Endometrial microvascular endothelial cells (primary cell): Measurements from ENCODE around the gene BAG3. TPM values are rescaled to one million over a fixed set of nuclear protein-coding genes. Genes with fewer than 3 reads are reported as not detected.
"Not testable (repeated sequence)": the region's sequence is repeated elsewhere in the genome, so short reads cannot be mapped to it uniquely, and the experiment has no call there.

Experiments used
- in situ Hi-C: cut with HindIII; loops from 2 replicates; pipeline ENCODE4 v1.10.0; 2017; ENCODE audit warnings: low sequenced_read_pairs, low pct_unique_long_range_greater_than_20kb; ENCODE audit errors: inconsistent ontology term
- total RNA-seq: library from RNA; depleted of rRNA; stranded (reverse); fragments of >200 nt; gene quantifications from one replicate; pipeline ENCODE4 v1.2.3, GENCODE V29; 2015; ENCODE audit errors: inconsistent ontology term

The BAG3 gene
- 63.4 TPM for total RNA-seq

DNA sequence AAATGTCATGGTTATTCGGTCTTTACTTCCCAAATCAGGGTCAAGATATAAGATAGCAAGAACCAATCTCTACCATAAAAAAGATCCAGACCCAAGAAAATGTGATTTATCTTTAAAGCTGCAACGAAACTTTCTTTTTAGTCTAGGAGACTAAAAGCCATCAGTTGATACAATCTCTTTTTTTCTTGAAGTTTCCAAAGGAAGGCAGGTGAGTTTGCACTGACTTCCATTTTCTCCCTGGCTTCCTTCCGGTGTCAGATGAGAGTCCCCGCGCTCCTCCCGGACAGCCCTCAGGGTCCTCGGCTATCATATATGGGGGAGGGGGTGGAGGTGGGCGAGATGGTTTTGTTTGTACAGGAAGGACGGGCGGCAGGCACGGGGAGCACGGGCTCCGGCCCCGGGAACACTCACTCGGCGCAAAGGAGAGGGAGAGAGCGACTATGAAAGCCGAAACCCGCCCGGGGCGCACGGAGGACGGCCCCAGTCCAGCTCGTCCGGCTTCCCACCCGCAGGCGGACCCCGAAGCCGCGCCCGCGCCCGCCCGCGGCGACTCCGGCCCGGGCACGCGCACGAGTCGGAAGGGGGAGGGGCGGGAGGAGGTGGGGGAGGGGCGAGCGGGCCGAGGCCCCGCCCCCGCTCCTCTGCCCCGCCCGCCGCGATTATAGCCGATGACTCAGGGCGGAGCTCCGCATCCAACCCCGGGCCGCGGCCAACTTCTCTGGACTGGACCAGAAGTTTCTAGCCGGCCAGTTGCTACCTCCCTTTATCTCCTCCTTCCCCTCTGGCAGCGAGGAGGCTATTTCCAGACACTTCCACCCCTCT lies at the start of gene BAG3:
TSS of gene BAG3 (plus strand) at position 689 of the 822 bp plus-strand sequence. CDS start 296 bp downstream, outside the sequence.
- in situ Hi-C loops, result no loop called here

DNA sequence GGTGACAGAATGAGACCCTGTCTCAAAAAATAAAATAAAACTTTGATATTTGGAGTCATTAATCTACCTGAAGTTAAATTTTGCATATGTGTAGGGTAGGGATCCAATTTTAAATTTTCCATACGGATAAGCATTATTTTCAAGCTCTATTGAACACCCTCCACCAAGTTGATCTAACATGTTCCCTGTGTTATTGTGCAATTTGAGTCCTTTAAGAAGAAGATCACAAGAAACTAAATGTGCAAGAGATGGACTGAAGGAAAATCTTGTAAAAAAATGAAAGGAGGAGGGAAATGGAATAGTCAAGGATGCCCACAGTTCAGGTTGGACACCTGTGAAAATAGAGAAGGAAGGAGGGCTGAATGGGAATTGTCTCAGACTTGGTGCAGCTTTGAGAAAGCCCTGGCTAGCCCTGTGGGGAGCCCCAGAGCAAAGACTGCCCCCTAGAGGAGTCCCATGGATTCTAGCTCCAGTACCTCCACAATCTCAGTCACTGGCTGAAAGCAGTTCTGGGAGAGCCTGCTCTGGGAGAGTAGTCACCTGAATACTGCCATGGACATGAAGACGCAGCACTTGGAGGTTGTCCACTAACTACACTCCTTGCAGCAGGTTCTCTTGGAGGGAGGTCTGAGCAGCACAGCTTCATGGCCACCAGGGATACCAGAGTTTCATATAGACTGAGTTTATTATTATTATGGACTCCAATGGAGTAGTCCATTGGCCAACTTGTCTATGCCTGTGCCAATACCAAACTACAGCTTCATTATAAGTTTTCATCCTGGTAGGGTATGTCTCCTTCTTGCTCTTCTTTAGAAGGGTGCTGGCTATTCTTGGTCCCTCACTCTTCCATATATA lies 48.7 kb upstream of the BAG3 start:
- in situ Hi-C loops, result no loop called here

DNA sequence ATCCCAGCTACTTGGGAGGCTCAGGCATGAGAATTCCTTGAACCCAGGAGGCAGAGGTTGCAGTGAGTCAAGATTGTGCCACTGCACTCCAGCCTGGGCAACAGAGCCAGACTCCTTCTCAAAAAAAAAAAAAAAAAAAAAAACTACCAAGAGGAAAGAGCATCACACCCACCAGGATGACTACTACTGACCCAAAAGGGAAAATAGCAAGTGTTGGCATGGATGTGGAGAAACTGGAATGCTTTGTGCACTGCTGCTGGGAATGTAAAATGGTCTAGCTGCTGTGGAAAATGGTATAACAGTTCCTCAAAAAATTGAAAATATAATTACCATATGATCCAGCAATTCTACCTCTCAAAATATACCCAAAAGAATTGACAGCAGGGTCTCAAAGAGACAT lies 46.7 kb upstream of the BAG3 start:
- in situ Hi-C loops, result no loop called here

DNA sequence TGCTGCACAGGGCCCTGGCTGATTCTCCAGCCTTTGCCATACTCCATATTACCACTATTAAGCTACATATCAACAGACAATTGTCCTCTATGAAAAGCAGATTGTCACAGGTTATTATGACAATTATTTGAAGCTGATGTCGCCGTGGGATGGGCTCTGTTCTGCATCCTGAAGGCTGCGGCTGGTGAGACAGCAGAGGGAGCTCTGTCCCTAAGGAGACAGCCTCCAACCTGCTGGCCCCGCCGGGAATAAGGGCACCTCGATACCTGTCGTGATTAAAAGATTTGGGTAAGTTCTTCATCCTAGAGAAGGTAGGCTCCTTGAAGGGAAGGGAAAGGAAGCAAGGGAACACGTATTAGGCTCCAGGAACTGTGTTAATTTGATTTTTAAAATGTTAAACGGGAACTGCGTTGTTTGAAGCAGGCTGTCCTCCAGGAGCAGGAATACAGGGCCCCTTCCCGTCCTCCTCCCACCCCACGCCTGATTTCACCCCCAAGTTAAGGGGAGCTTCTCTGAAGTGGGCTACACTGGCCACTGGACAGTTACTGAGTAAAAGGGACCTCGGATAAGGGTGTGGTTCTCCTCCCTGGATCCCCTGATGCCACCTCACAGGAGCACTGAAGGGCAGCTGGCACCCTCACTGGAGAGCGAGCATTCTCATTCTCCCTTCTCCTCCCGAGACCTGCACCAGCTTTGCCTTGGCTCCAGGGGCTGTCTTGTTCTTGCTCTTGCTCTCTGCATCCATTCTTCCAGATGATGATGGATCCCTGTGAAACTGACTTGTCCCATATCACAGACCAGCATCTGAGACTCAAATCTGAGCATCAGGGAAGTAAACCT lies 42.6 kb upstream of the BAG3 start:
- in situ Hi-C loops, result no loop called here

DNA sequence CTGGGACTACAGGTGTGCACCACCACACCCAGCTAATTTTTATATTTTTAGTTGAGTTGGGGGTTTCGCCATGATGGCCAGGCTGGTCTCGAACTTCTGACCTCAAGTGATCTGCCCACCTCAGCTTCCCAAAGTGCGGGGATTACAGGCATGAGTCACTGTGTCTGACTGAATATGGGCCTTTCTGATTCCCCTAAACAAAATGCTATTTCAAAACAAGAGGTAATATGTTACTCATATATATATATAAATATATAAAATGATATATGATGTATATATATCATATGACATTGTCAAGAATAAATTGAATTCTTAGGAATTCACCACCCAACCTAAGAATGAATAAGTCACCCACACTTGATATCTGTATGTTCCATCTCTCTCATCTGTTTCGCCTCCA lies 41.7 kb upstream of the BAG3 start:
- in situ Hi-C loops, result no loop called here

DNA sequence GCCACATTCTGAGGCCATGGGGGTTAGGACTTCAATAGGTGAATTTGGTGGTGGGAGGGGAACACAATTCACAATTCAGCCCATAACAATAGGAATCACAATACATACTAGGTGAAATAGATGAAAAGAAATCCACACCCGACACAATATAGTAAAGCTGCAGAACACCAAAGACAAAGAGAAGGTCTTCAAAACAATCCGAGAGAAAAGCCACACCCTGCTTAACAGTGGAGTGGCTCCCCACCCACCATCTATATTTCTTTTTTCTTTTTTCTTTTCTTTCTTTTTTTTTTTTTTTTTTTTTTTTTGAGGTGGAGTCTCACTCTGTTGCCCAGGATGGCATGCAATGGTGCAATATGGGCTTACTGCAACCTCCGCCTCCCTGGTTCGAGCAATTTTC lies 39.7 kb upstream of the BAG3 start:
- in situ Hi-C loops, result no loop called here

DNA sequence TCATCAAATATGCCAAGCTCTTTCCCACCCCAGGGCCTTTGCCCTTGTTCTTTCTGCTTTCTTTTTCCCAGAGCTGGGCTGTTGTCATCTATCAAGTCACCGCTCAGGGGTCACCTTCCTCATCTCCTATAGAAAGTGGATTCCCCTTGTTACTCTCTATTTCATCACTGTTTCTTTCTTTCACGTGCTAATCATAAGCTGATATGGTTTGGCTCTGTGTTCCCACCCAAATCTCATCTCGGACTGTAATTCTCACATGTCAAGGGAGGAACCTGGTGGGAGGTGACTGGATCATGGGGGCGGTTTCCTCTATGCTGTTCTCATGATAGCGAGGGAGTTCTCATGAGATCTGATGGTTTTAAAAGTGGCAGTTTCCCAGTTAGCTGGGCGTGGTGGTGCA lies 37.4 kb upstream of the BAG3 start:
- in situ Hi-C loops, result no loop called here

DNA sequence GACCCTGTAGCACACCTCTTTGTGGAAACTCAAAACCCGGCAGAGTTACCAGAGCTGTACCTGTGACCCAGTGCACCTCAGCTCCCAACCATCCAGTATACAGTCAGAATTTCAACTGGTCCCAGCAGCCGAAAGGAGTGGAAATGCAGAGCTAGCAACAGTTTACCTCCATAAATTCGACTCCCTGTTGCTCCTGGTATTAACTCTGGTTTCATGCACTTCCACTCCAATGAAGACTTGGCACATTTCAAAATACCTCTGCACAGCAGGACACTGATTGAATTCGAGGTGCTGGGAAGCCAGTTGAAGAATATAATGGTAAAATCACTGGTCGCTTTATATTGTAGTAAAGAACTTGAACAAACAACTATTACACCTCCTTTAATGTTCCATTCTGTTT lies 36.5 kb upstream of the BAG3 start:
- in situ Hi-C loops, result no loop called here

DNA sequence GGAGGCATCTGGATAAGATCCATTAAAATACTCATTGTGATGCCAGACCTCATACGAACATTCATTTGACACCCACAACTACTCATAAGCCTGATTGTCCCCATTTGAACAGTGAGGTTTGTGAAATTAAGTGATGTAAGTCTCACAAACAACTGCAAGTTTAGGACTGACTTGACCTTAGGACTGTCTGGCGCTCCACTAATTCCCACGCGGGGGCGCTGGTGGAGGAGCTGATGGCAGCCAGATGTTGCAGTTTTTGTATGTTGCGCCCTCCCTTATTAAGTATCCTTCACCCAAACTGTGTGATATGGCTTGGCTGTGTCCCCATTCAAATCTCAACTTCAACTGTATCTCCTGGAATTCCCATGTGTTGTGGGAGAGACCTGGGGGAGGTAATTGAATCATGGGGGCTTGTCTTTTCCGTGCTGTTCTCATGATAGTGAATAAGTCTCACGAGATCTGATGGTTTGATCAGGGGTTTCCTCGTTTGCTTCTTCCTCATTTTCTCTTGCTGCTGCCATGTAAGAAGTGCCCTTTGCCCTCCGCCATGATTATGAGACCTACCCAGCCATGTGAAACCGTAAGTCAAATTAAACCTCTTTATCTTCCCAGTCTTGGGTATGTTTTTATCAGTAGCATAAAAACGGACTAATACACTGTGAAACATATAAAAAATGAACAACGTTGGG lies 34.2 kb upstream of the BAG3 start:
- in situ Hi-C loops, result no loop called here

DNA sequence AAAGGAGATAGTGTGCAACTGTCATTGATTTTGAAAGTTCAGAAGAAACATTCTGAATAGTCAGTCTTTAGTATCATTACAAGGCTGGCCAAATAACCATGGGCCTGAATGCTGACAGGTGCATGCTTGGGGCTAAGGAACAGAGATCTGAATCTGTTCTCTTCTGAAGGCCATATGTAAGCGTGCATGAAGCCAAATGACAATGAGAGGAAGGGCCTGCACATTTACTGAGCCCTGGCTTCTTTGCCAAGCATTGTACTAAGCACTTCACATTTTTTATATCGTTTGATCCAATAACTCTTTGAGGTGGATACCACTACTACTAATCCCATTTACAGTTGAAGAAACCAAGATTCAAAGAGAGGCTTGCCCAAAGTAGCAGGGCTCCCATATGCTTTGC lies 32.0 kb upstream of the BAG3 start:
- in situ Hi-C loops, result no loop called here

DNA sequence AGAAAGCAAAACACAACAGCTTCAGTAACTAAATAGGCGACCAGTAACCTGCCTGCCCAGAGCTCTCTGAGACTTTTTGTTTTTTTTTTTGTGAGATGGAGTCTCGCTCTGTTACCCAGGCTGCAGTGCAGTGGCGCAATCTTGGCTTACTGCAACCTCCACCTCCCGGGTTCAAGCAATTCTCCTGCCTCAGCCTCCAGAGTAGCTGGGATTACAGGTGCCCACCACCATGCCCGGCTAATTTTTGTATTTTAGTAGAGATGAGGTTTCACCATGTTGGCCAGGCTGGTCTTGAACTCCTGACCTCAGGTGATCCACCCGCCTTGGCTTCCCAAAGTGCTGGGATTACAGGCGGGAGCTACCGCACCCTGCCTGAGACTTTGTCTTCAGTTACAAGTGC lies 31.4 kb upstream of the BAG3 start:
- in situ Hi-C loops, result not testable (repeated sequence)

DNA sequence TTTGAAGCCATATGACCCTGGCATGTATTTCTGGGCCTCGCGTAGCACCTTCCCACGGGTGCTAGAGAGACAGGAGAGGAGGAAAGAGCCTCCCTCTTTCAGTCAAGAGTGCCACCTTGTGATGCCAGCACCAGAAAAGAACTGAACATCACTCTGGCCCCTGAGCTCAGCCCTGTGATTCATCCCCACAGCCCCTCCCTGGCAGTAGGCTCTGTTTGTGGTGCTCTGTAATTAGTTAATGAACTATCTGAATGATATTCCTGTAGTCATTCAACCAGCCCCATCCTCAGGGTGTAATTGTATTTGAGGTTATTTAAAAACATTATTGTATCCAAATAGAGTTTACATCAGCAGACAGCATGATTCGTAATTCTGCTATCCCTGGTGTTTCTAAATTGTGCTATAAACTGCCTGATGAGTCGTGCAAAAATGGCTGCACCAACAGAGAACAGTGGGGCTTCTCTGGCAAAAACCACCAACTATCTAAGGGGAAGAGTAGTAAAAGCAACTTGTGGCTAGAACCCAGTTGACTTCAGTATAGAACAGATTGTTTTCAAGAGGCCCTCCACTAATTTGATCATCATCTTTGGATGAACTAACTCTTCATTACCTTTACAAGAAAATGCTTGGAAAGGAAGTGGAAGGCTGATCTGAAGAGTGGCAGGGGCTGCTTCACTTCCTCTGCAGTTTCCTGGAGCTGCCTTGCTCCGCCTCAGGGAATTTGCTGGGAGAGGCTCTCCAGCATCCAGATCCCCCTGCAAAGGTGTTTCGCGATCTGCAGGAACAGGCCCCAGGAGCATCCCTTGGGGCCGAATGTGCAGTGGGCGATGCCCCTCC lies 30.7 kb upstream of the BAG3 start:
- in situ Hi-C loops, result no loop called here

DNA sequence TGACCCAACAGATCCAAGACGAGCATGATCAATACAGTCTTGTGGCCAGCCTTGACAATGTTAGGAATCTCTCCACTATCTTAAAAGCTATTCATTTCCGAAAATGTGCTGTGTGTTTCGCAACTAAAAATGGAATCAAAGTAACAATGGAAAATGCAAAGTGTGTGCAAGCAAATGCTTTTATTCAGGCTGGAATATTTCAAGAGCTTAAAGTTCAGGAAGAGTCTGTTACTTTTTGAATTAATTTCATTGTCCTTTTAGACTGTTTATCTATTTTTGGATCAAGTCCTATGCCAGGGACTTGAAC lies 30.1 kb upstream of the BAG3 start:
- in situ Hi-C loops, result no loop called here

DNA sequence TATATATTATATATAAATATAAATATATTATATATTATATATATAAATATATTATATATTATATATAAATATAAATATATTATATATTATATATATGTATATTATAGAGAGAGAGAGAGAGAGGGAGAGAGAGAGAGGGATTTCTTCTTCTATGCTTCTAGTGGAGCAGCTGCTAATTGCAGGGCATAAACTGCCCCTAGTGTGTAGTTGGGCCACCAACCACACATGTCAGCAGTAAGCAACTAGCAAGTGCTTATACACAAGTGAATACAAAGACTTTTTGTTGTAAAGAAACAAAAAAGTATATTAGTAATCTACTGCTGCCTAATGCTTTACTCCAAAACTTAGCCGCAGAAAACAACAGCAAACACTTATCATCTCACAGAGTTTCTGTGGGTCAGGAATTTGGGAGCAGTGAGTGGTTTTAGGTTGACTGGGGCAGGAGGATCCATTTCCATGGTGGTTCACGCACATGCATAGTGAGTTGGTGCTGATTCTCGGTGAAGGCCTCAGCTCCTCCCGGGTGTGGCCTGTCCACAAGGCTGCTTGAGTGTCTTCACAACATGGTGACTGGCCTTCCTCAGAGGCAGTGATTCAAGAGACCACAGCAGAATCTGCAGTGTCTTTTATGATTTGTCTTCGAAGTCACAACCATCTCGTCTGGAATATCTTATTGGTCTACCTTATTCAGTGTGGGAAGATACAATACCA lies 25.5 kb upstream of the BAG3 start:
- in situ Hi-C loops, result no loop called here

DNA sequence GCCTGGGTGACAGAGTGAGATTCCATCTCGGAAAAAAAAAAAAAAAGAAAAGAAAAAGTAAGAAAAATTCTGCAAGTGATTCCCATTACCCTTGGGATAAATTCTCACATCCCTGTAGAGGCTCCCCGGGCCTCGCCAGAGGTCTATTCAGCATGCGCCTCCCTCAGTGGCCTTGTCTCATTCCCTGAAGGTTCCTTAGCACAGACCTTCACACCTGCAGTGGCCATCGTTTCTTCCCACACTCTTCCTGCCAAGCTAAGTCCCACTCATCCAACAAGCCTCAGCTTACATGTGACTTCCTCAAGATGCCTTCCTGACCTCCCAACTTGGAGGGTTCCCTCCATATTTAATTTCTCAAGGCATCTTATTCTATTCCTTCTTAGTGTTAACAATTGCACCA lies 20.9 kb upstream of the BAG3 start:
- in situ Hi-C loops, result no loop called here

DNA sequence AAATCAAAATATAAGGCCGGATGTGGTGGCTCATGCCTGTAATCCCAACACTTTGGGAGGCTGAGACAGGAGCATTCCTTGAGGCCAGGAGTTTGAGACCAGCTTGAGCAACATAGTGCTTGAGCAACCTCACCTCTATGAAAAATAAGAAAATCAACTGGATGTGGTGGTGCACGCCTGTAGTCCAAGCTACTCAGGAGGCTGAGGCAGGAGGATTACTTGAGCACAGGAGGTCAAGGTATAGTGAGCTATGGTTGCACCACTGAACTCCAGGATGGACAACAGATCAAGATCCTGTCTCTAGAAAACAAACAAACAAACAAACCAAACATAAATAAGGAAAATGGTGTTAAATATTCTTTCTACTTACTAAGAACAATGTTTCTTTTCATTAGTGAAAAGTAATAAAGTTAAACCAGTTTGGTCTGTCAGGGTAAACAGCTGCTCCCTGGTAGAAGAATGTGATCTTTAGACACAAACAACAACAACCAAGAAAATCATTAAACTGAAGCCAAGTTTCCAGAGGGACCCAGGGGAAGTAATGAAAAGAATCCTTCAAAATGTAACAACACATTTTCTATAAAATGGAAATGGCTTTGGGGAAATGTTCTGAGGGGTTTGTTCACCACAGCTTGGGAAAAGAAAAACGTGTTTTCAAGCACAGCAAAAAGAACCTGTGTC lies 17.5 kb upstream of the BAG3 start:
- in situ Hi-C loops, result no loop called here

DNA sequence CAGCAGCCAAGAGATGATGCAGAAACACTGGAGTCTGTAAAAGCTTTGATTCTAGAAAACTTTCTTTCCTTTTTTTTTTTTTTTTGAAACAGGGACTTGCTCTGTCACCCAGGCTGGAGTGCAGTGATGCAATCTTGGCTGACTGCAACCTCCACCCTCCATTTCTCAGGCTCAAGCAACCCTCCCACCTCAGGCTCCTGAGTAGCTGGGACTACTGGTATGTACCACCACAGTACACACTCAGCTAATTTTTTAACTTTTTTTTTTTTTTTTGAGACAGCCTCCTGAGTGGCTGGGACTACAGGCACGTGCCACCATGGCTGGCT lies 17.0 kb upstream of the BAG3 start:
- in situ Hi-C loops, result no loop called here
